GM12878 (cell line): ENCODE data around the gene SLC4A5. TPM values are rescaled to one million over a fixed set of nuclear protein-coding genes. Genes with fewer than 3 reads are reported as not detected.

Source experiments
- CBX5 ChIP-seq: sonication (generic); IDR thresholded peaks from 2 replicates; pipeline ENCODE4 v1.6.1; 2016; ENCODE audit warnings: low read depth, moderate library complexity, mild to moderate bottlenecking, inconsistent platforms
- CHD2 ChIP-seq: IDR thresholded peaks from 2 replicates; pipeline ENCODE4 v1.6.1; 2011; ENCODE audit warnings: low read depth, low read length, improper control_type of control experiment, borderline replicate concordance
- DPF2 ChIP-seq: fragments of 450-650 bp; IDR thresholded peaks from 2 replicates; pipeline ENCODE4 v1.6.1; 2017; ENCODE audit warnings: mild to moderate bottlenecking
- FOS ChIP-seq: IDR thresholded peaks from 3 replicates; pipeline ENCODE4 v1.6.1; 2011; ENCODE audit warnings: borderline replicate concordance; ENCODE audit not compliant: insufficient read length; ENCODE audit errors: extremely low read depth
- HDAC2 ChIP-seq: fragments of 200-600 bp; sonication (generic); IDR thresholded peaks from 2 replicates; pipeline ENCODE4 v1.6.1; 2017
- JUND ChIP-seq: IDR thresholded peaks from 2 replicates; pipeline ENCODE4 v1.6.1; 2012; ENCODE audit warnings: low read depth, mild to moderate bottlenecking, low read length, improper control_type of control experiment, moderate library complexity
- NR2C1 ChIP-seq: fragments of 450-650 bp; IDR thresholded peaks from 2 replicates; pipeline ENCODE4 v1.6.1; 2017; ENCODE audit warnings: antibody characterized with exemption, mild to moderate bottlenecking, moderate library complexity
- NR2C2 ChIP-seq: IDR thresholded peaks from 2 replicates; pipeline ENCODE4 v1.6.1; 2011; ENCODE audit warnings: borderline replicate concordance, low read depth; ENCODE audit not compliant: control insufficient read depth, insufficient read length
- NR2F1 ChIP-seq: fragments of 450-650 bp; conservative IDR thresholded peaks from 2 replicates; pipeline ENCODE4 v1.6.1; 2017; ENCODE audit warnings: mild to moderate bottlenecking
- POU2F2 ChIP-seq: IDR thresholded peaks from 3 replicates; pipeline ENCODE4 v1.6.1; 2011; ENCODE audit warnings: low read depth, mild to moderate bottlenecking, low read length, borderline replicate concordance
- TAF1 ChIP-seq: IDR thresholded peaks from 2 replicates; pipeline ENCODE4 v1.6.1; 2011; ENCODE audit warnings: mild to moderate bottlenecking, low read depth, low read length, borderline replicate concordance
- TCF3 ChIP-seq: IDR thresholded peaks from 2 replicates; pipeline ENCODE4 v1.6.1; 2012; ENCODE audit warnings: low read depth, mild to moderate bottlenecking, low read length, borderline replicate concordance; ENCODE audit not compliant: insufficient read depth
- YBX1 ChIP-seq: fragments of 450-650 bp; IDR thresholded peaks from 2 replicates; pipeline ENCODE4 v1.6.1; 2016; ENCODE audit warnings: antibody characterized with exemption
- ZBED1 ChIP-seq: IDR thresholded peaks from 2 replicates; pipeline ENCODE4 v1.6.1; 2016; ENCODE audit warnings: borderline replicate concordance
- ZNF622 ChIP-seq: fragments of 450-650 bp; IDR thresholded peaks from 2 replicates; pipeline ENCODE4 v1.6.1; 2017; ENCODE audit warnings: mild to moderate bottlenecking, inconsistent platforms
- polyA plus RNA-seq, 11 experiments: library from polyadenylated mRNA; depleted of rRNA in 4 of 11; unstranded in 6 of 11; stranded (reverse) in 5 of 11; fragments of >200 nt; fragmentation: Nextera tagmentation in 4 of 11; fragmentation: Illumina TruSeq in 1 of 11; extraction: Ambion mirVana in 4 of 11; extraction: Trizol in 1 of 11; gene quantifications; 1 replicate in 1 of 11; 2 replicates in 10 of 11; pipeline versions ENCODE4 v1.2.1 to v1.2.3, GENCODE V29; 2011 to 2016; ENCODE audit warnings: inconsistent platforms in 2 of 11, missing spikeins in 2 of 11, low read depth in 1 of 11
- total RNA-seq, 4 experiments: library from RNA; depleted of rRNA in 3 of 4; stranded (reverse); fragments of >200 nt in 3 of 4; fragmentation: Illumina TruSeq in 1 of 4; extraction: Trizol in 1 of 4; gene quantifications; 2 replicates each; pipeline versions ENCODE4 v1.2.1 to v1.2.3, GENCODE V29; 2013 to 2021
- TF ChIP-seq, protein P1 (sequence below): IDR thresholded peaks from 2 replicates; pipeline ENCODE4 v1.6.1; 2012; ENCODE audit warnings: improper control_type of control experiment, low read depth, low read length; ENCODE audit not compliant: insufficient replicate concordance
- TF ChIP-seq, protein P2 (sequence below): fragments of 450-650 bp; IDR thresholded peaks from 2 replicates; pipeline ENCODE4 v1.6.1; 2017; ENCODE audit warnings: antibody characterized with exemption, mild to moderate bottlenecking, moderate library complexity
- TF ChIP-seq, protein P3 (sequence below): fragments of 150-350 bp; IDR thresholded peaks from 2 replicates; pipeline ENCODE4 v1.6.1; 2014; ENCODE audit warnings: mild to moderate bottlenecking, low read depth, low read length
- TF ChIP-seq, protein P4 (sequence below): fragments of 450-650 bp; IDR thresholded peaks from 2 replicates; pipeline ENCODE4 v1.6.1; 2014; ENCODE audit warnings: mild to moderate bottlenecking
- TF ChIP-seq, protein P5 (sequence below): IDR thresholded peaks from 2 replicates; pipeline ENCODE4 v1.6.1; 2011; ENCODE audit warnings: mild to moderate bottlenecking, low read depth, low read length, moderate library complexity; ENCODE audit not compliant: insufficient replicate concordance

The SLC4A5 gene
- total and polyA plus RNA-seq, 10 of the 15 experiments (the other 5 are each of a cell fraction or from before 2014, with no cell fraction given) = 0.15 to 4.7 (median 1.6) TPM

DNA sequence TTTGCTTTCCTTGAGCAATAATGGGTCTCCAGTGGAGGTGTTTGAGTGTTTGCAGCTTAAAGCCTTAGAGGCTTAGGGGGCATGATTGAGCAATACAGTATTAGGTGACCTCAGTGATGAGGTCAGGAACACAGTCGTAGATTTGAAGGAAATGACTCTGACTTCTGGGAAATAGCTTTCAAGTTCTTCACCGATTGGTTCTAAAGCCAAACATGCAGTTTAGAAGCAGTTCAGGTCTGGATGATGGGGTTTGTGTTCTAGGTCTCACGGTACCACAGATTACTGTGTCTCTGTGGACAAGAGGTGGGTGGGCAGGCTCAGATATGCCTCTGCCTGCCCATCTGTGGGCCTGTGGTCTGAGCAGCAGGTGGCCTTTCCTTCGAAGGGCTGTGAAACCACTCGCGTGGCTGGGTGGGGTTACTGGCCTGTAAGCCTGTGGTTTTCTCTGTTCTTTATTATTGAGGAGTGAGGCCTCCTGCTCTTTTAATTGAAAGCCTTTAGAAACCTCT is 137.0 kb downstream of the SLC4A5 start (continued):
- TF ChIP-seq, protein P1, sequence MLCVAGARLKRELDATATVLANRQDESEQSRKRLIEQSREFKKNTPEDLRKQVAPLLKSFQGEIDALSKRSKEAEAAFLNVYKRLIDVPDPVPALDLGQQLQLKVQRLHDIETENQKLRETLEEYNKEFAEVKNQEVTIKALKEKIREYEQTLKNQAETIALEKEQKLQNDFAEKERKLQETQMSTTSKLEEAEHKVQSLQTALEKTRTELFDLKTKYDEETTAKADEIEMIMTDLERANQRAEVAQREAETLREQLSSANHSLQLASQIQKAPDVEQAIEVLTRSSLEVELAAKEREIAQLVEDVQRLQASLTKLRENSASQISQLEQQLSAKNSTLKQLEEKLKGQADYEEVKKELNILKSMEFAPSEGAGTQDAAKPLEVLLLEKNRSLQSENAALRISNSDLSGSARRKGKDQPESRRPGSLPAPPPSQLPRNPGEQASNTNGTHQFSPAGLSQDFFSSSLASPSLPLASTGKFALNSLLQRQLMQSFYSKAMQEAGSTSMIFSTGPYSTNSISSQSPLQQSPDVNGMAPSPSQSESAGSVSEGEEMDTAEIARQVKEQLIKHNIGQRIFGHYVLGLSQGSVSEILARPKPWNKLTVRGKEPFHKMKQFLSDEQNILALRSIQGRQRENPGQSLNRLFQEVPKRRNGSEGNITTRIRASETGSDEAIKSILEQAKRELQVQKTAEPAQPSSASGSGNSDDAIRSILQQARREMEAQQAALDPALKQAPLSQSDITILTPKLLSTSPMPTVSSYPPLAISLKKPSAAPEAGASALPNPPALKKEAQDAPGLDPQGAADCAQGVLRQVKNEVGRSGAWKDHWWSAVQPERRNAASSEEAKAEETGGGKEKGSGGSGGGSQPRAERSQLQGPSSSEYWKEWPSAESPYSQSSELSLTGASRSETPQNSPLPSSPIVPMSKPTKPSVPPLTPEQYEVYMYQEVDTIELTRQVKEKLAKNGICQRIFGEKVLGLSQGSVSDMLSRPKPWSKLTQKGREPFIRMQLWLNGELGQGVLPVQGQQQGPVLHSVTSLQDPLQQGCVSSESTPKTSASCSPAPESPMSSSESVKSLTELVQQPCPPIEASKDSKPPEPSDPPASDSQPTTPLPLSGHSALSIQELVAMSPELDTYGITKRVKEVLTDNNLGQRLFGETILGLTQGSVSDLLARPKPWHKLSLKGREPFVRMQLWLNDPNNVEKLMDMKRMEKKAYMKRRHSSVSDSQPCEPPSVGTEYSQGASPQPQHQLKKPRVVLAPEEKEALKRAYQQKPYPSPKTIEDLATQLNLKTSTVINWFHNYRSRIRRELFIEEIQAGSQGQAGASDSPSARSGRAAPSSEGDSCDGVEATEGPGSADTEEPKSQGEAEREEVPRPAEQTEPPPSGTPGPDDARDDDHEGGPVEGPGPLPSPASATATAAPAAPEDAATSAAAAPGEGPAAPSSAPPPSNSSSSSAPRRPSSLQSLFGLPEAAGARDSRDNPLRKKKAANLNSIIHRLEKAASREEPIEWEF = no peak
- TF ChIP-seq NR2C1 = no peak
- TF ChIP-seq ZNF622 = no peak
- no peak for TF ChIP-seq CHD2
- TF ChIP-seq NR2F1 = peak; percentile 83
- peak; percentile 60; the same call in 1 of the 2 replicates for TF ChIP-seq DPF2
- TF ChIP-seq, protein P2, sequence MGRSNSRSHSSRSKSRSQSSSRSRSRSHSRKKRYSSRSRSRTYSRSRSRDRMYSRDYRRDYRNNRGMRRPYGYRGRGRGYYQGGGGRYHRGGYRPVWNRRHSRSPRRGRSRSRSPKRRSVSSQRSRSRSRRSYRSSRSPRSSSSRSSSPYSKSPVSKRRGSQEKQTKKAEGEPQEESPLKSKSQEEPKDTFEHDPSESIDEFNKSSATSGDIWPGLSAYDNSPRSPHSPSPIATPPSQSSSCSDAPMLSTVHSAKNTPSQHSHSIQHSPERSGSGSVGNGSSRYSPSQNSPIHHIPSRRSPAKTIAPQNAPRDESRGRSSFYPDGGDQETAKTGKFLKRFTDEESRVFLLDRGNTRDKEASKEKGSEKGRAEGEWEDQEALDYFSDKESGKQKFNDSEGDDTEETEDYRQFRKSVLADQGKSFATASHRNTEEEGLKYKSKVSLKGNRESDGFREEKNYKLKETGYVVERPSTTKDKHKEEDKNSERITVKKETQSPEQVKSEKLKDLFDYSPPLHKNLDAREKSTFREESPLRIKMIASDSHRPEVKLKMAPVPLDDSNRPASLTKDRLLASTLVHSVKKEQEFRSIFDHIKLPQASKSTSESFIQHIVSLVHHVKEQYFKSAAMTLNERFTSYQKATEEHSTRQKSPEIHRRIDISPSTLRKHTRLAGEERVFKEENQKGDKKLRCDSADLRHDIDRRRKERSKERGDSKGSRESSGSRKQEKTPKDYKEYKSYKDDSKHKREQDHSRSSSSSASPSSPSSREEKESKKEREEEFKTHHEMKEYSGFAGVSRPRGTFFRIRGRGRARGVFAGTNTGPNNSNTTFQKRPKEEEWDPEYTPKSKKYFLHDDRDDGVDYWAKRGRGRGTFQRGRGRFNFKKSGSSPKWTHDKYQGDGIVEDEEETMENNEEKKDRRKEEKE = no peak
- TF ChIP-seq TAF1 = no peak
- no peak for TF ChIP-seq NR2C2
- TF ChIP-seq, protein P3, sequence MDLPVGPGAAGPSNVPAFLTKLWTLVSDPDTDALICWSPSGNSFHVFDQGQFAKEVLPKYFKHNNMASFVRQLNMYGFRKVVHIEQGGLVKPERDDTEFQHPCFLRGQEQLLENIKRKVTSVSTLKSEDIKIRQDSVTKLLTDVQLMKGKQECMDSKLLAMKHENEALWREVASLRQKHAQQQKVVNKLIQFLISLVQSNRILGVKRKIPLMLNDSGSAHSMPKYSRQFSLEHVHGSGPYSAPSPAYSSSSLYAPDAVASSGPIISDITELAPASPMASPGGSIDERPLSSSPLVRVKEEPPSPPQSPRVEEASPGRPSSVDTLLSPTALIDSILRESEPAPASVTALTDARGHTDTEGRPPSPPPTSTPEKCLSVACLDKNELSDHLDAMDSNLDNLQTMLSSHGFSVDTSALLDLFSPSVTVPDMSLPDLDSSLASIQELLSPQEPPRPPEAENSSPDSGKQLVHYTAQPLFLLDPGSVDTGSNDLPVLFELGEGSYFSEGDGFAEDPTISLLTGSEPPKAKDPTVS = no peak
- TF ChIP-seq CBX5 = no peak
- no peak for TF ChIP-seq JUND
- TF ChIP-seq, protein P4, sequence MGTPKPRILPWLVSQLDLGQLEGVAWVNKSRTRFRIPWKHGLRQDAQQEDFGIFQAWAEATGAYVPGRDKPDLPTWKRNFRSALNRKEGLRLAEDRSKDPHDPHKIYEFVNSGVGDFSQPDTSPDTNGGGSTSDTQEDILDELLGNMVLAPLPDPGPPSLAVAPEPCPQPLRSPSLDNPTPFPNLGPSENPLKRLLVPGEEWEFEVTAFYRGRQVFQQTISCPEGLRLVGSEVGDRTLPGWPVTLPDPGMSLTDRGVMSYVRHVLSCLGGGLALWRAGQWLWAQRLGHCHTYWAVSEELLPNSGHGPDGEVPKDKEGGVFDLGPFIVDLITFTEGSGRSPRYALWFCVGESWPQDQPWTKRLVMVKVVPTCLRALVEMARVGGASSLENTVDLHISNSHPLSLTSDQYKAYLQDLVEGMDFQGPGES = no peak
- no peak for TF ChIP-seq ZBED1
- no peak for TF ChIP-seq FOS
- TF ChIP-seq, protein P5, sequence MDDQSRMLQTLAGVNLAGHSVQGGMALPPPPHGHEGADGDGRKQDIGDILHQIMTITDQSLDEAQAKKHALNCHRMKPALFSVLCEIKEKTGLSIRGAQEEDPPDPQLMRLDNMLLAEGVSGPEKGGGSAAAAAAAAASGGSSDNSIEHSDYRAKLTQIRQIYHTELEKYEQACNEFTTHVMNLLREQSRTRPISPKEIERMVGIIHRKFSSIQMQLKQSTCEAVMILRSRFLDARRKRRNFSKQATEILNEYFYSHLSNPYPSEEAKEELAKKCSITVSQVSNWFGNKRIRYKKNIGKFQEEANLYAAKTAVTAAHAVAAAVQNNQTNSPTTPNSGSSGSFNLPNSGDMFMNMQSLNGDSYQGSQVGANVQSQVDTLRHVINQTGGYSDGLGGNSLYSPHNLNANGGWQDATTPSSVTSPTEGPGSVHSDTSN = no peak
- no peak for TF ChIP-seq HDAC2
- no peak for TF ChIP-seq YBX1
- no peak for TF ChIP-seq POU2F2
- TF ChIP-seq TCF3 = peak; percentile 81; the same call in 1 of the 2 replicates
